WERI-Rb-1 (cell line): ENCODE results near the gene LRRC59.

ENCODE experiments used
- DNase-seq: peaks from one replicate; pipeline ENCODE4 v3.0.0-alpha.2; 2020
- H3K27ac ChIP-seq: fragments of 250-450 bp; sonication (Bioruptor Pico); 2 replicates; pipeline ENCODE4 v1.5.1; 2020; ENCODE audit warnings: mild to moderate bottlenecking, moderate library complexity
- H3K27me3 ChIP-seq: fragments of 250-450 bp; sonication (Bioruptor Pico); 2 replicates; pipeline ENCODE4 v1.5.1; 2021; ENCODE audit warnings: mild to moderate bottlenecking, low read depth, moderate library complexity; ENCODE audit not compliant: insufficient read depth, severe bottlenecking
- H3K36me3 ChIP-seq: fragments of 250-450 bp; sonication (Bioruptor Pico); 2 replicates; pipeline ENCODE4 v1.5.1; 2020; ENCODE audit warnings: mild to moderate bottlenecking, moderate library complexity
- H3K4me3 ChIP-seq: 2 replicates; pipeline ENCODE4 v1.5.1; 2011; ENCODE audit warnings: low read depth, mild to moderate bottlenecking, control low read depth, low read length
- H3K9me3 ChIP-seq: fragments of 250-450 bp; sonication (Bioruptor Pico); 2 replicates; pipeline ENCODE4 v1.5.1; 2021; ENCODE audit warnings: mild to moderate bottlenecking, moderate library complexity; ENCODE audit not compliant: severe bottlenecking
- TF ChIP-seq, protein P1 (sequence below): IDR thresholded peaks from 2 replicates; pipeline ENCODE4 v1.5.1; 2011; ENCODE audit warnings: low read depth, mild to moderate bottlenecking, control low read depth, inconsistent platforms, low read length

Gene LRRC59

DNA sequence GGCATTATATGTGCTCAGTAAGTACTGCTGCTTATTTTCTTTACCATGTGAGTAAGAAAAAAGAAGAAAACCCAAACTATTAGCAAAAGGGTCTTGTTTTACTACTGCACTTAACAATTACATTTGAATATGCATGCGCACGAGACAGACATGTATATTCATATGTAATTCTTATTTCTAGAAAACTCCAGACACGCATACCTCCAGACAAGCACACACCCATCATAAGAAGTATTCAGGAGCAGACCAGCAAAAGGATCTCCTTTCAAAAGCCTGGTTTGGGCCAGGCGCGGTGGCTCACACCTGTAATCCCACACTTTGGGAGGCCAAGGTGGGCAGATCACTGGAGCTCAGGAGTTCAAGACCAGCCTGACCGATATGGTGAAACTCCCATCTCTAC, 7.8 kb downstream of the LRRC59 start:
- DNase-seq, result no peak
- no peaks in the 10 kb centered on the region for H3K9me3 ChIP-seq
- no peak overlapping the region for H3K4me3 ChIP-seq
- peaks cover 96% of the 10 kb centered on the region for H3K36me3 ChIP-seq
- TF ChIP-seq, protein P1, sequence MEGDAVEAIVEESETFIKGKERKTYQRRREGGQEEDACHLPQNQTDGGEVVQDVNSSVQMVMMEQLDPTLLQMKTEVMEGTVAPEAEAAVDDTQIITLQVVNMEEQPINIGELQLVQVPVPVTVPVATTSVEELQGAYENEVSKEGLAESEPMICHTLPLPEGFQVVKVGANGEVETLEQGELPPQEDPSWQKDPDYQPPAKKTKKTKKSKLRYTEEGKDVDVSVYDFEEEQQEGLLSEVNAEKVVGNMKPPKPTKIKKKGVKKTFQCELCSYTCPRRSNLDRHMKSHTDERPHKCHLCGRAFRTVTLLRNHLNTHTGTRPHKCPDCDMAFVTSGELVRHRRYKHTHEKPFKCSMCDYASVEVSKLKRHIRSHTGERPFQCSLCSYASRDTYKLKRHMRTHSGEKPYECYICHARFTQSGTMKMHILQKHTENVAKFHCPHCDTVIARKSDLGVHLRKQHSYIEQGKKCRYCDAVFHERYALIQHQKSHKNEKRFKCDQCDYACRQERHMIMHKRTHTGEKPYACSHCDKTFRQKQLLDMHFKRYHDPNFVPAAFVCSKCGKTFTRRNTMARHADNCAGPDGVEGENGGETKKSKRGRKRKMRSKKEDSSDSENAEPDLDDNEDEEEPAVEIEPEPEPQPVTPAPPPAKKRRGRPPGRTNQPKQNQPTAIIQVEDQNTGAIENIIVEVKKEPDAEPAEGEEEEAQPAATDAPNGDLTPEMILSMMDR, result no peak
- no peak overlapping the region for H3K27ac ChIP-seq
- H3K27me3 ChIP-seq, result no peaks in the 10 kb centered on the region

GRCh38 chr17:50388728-50389127, 8.6 kb downstream of the LRRC59 start:
- TF ChIP-seq, protein P1, result no peak
- no peak for DNase-seq
- Histone ChIP-seq H3K4me3 (no peak overlapping the region), H3K36me3 (peaks cover 96% of the 10 kb centered on the region), H3K27ac (no peak overlapping the region), H3K27me3 (no peaks in the 10 kb centered on the region), H3K9me3 (no peaks in the 10 kb centered on the region)

GRCh38 chr17:50386510-50386909, 10.8 kb downstream of the LRRC59 start:
- no peak overlapping the region for H3K27ac ChIP-seq
- no peaks in the 10 kb centered on the region for H3K9me3 ChIP-seq
- DNase-seq, result no peak
- TF ChIP-seq, protein P1, result no peak
- peaks cover 92% of the 10 kb centered on the region for H3K36me3 ChIP-seq
- no peak overlapping the region for H3K4me3 ChIP-seq
- no peaks in the 10 kb centered on the region for H3K27me3 ChIP-seq

- no peaks in the 10 kb centered on the region for H3K27me3 ChIP-seq
- no peaks in the 10 kb centered on the region for H3K9me3 ChIP-seq
- H3K36me3 ChIP-seq, result peaks cover 92% of the 10 kb centered on the region
- TF ChIP-seq, protein P1, result no peak
- no peak overlapping the region for H3K4me3 ChIP-seq
- no peak for DNase-seq
- H3K27ac ChIP-seq, result no peak overlapping the region
Measured at GRCh38 chr17:50382931-50383330, 14.4 kb downstream of the LRRC59 start.

- H3K4me3 ChIP-seq, result no peak overlapping the region
- TF ChIP-seq, protein P1, result no peak
- peaks cover 86% of the 10 kb centered on the region for H3K36me3 ChIP-seq
- H3K27ac ChIP-seq, result no peak overlapping the region
- H3K9me3 ChIP-seq, result no peaks in the 10 kb centered on the region
- no peak for DNase-seq
- no peaks in the 10 kb centered on the region for H3K27me3 ChIP-seq
Measured at GRCh38 chr17:50381920-50382319, 15.4 kb downstream of the LRRC59 start.

GRCh38 chr17:50381260-50381815, 16.0 kb downstream of the LRRC59 start:
- no peaks in the 10 kb centered on the region for H3K27me3 ChIP-seq

More at GRCh38 chr17:50381260-50381815, 16.0 kb downstream of the LRRC59 start:
- DNase-seq, result no peak
- no peaks in the 10 kb centered on the region for H3K9me3 ChIP-seq
- H3K36me3 ChIP-seq, result peaks cover 84% of the 10 kb centered on the region
- TF ChIP-seq, protein P1, result no peak
- H3K27ac ChIP-seq, result no peak overlapping the region
- no peak overlapping the region for H3K4me3 ChIP-seq
